Muscle layer of duodenum (tissue), 2 donors: Measurements from ENCODE around the gene AGPAT1.
"Not testable (repeated sequence)": the region's sequence is repeated elsewhere in the genome, so short reads cannot be mapped to it uniquely, and the experiment has no call there.

Source experiments
- H3K27ac ChIP-seq: one replicate; pipeline ENCODE4 v1.7.0; 2013; ENCODE audit warnings: mild to moderate bottlenecking, low read length
- H3K27me3 ChIP-seq: one replicate; pipeline ENCODE4 v1.7.0; 2013; ENCODE audit warnings: low read depth, mild to moderate bottlenecking, control low read depth, low read length
- H3K36me3 ChIP-seq, 2 donors: one replicate each; pipeline ENCODE4 v1.7.0; 2013; ENCODE audit warnings: low read length in 2 of 2, control low read depth in 1 of 2, mild to moderate bottlenecking in 1 of 2; ENCODE audit not compliant: insufficient read depth in 2 of 2, control insufficient read depth in 1 of 2
- H3K4me1 ChIP-seq, 2 donors: one replicate each; pipeline ENCODE4 v1.7.0; 2013; ENCODE audit warnings: low read length in 2 of 2, mild to moderate bottlenecking in 2 of 2, control low read depth in 1 of 2, moderate library complexity in 1 of 2; ENCODE audit not compliant: insufficient read depth in 2 of 2, control insufficient read depth in 1 of 2
- H3K4me3 ChIP-seq, 2 donors: one replicate each; pipeline ENCODE4 v1.7.0; 2013; ENCODE audit warnings: low read length in 2 of 2, low read depth in 1 of 2, mild to moderate bottlenecking in 1 of 2
- H3K9me3 ChIP-seq, 2 donors: one replicate each; pipeline ENCODE4 v1.7.0; 2013; ENCODE audit warnings: low read length in 2 of 2, control low read depth in 1 of 2, mild to moderate bottlenecking in 1 of 2; ENCODE audit not compliant: control insufficient read depth in 1 of 2
- donor health status: healthy.

AGPAT1 gene

DNA sequence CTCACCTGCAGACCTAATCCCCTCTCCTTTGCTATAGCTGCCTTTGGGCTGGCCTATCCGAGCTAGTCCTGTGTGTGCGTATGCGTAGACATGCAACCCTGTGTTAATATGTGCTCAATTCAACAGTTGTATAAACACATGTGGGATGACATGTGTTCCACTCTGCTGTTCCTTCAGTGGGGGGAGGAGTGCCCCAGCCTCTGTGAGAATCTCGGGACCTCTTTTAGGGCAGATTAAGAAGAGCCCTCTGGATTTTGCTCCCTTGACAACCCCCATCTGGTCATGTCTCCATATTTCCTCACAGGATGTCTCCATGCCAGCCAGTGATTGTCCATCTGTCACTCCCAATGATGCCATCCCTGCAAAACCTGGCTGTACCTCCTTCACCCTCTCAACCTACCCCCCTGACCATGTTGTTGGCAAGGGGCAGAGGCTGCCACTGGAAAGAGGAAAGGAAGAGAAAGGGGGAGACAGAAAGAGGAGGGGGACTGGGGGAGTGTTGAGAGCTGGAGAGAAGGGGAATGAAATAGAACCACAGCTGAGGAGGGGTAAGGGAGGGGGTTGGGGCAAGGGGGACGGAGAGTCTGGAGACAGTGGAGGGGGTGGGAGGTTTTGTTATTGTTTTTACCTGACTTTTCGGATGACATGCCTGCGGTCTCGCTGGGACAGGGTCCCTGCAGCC lies 24.6 kb downstream of the AGPAT1 start:
- no peaks in the 10 kb centered on the region for H3K9me3 ChIP-seq
- H3K36me3 ChIP-seq: peaks cover 2 to 10% of the 10 kb centered on the region in 2 donors
- no peak overlapping the region for H3K27ac ChIP-seq
- H3K4me1 ChIP-seq: peaks cover 6 to 48% of the 10 kb centered on the region in 2 donors
- H3K4me3 ChIP-seq: peak overlapping the region; percentile 68 to 93
- peaks cover 3% of the 10 kb centered on the region for H3K27me3 ChIP-seq

DNA sequence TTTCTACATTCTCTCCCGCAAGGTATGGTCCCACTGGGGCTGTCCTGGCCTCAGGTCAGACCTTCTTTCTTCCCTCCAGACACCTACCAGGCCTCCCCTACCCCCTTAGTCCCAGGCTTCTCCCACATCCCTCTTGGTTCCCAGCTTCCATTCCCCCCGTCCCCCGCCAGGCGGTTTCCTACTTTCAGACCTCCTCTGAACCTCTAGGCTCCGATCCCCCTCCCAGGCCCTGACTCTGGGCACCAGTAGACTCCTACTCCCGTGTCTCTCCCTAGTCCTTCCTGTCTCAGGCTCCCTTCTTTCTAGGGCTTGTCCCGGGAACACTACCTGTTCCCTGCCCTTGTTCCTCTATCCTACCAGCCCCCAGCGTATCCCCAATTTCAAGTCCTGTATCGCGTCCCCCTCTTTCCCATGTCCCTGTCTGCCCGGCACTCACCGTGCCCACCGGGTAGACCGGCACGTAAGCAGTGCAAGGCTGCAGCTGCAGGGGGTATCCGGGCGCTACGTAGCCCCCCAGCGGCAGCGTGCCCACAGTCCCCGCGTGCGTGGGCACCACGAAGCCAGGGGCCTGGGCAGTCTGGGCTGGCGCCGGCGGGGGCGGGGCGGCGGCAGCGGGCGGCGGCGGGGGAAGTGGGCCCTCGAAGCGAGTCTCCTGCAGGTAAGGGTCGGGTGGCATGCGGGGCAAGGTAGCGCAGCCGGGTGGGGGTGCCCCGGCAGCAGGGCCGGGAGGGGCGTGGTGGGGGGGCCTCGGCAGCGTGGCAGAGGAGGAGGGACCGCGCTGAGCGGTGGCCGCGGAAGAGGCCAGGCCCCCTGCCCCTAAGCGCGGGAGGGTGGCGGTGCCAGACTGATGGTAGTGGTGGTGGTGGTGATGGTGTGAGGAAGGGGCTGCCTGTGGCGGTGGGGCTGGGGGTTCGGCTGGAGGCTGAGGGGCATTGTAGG lies 25.7 kb downstream of the AGPAT1 start:
- H3K4me1 ChIP-seq: peaks cover 6 to 40% of the 10 kb centered on the region in 2 donors
- peak overlapping the region in 1 of 2 donors; percentile 93 for H3K4me3 ChIP-seq
- H3K36me3 ChIP-seq: peaks cover 0 to 8% of the 10 kb centered on the region in 2 donors
- peaks cover 3% of the 10 kb centered on the region for H3K27me3 ChIP-seq
- no peak overlapping the region for H3K27ac ChIP-seq
- no peaks in the 10 kb centered on the region for H3K9me3 ChIP-seq

DNA sequence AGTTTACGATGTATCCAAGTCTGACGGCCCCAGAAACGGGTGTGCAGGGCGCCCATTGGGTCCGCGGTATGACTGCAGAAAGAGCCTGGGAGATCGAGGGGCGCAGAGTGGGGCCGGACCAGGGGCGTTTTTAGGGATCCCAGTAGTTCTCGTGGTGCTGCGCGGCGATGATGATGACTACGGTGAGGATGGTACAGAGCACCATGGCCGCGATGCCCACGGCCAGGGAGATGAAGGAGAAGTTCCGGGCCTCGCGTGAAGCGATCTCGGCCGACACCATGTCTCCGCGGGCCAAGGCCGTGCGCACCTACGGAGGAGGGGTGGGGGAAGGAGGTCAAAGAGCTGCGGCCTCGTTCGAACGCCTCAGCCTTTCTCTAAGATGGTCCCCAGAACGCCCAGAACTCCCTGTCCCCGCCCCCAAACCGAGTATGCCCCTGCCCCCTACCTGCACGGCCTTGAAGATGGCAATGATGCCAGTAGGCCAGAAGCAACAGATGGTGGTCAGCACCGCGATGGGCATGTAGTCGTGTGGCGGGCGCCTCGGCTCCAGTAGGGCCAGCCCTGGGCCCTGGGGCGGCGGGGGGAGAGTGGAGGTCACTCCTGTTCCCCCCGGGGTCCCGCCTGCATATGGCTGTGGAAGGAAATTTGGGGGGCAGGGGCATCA lies 26.7 kb downstream of the AGPAT1 start:
- Histone ChIP-seq H3K9me3 (no peaks in the 10 kb centered on the region), H3K27me3 (peaks cover 3% of the 10 kb centered on the region), H3K36me3 (peaks cover 0 to 8% of the 10 kb centered on the region in 2 donors), H3K27ac (no peak overlapping the region), H3K4me3 (no peak overlapping the region), H3K4me1 (peaks cover 6 to 33% of the 10 kb centered on the region in 2 donors)

DNA sequence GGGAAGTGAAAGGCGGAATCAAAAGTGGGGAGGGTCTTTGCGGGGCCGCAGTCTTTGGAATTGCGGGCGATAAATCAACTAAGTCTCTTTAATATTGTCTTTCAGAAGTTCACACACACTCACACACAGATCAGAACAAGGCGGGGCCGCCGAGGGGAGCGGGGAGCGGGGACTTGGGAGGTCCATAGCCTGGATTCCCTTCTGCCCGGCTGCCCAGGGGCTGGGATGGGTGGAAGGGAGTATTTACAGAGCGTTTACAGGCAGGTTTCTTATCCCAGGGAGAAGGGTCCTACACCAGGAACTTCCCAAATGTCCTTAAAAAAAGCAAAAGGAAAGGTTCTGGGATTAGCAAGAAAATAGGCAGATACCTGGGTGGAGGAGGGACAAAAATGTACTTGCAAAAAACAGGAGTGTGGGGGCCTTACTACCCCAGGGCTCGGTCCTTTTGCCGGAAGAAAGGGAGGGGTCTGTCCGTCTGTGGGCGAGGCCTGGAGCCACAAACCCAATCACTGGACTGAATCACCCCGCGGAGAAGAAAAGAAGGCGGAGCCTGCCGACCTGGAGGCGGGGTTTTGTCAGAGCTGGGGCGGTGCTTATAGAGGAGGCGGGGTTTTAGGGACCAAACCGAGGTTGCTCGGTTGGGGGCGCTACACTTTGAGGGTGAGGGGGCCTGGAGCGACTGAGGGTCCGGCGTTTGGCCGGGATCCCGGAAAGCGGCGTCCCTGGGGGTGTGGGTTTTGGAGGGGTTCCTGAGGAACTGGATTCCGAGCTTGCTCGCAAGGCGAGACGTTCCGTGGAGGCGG lies 27.4 kb downstream of the AGPAT1 start:
- no peak overlapping the region for H3K27ac ChIP-seq
- peaks cover 0 to 8% of the 10 kb centered on the region in 2 donors for H3K36me3 ChIP-seq
- peaks cover 6 to 33% of the 10 kb centered on the region in 2 donors for H3K4me1 ChIP-seq
- no peaks in the 10 kb centered on the region for H3K9me3 ChIP-seq
- H3K4me3 ChIP-seq: peak overlapping the region in 1 of 2 donors; percentile 30
- peaks cover 3% of the 10 kb centered on the region for H3K27me3 ChIP-seq

DNA sequence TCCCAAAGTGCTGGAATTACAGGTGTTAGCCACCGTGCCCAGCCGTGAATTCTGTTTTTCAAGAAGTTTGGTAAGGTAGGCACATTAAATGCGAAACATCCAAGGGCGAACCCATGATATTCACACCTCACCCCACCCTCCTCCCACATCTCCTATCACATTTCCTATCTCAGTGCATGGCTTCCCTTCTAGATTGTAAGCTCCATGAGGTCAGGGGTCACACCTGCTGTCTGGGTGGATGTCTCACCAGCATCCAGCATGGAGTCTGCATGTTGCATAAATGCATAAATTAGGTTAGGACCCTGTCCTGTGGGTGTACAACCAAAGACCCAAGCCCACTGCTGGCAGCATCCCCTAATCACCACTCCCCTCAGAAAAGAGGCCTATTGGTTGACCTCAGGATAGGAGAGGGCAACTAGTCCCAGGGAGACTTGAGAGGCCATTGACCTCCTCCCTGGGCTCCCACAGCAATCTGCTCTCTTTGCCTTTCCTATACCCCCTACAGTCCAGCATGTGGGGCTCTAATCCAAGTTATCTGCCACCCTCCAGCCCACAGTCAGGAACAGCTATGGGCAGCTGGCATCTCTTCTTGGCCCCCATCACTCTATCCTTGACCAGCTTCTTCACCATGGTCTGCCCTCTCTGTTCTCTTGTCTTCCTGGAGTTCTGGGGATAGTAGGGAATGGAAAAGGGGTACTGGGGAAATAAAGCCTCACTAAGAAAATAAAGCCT lies 28.3 kb downstream of the AGPAT1 start:
- Histone ChIP-seq H3K27ac (no peak overlapping the region), H3K9me3 (no peaks in the 10 kb centered on the region), H3K4me1 (peaks cover 6 to 24% of the 10 kb centered on the region in 2 donors), H3K27me3 (peaks cover 3% of the 10 kb centered on the region), H3K36me3 (peaks cover 0 to 8% of the 10 kb centered on the region in 2 donors), H3K4me3 (peak overlapping the region in 1 of 2 donors; percentile 30)

DNA sequence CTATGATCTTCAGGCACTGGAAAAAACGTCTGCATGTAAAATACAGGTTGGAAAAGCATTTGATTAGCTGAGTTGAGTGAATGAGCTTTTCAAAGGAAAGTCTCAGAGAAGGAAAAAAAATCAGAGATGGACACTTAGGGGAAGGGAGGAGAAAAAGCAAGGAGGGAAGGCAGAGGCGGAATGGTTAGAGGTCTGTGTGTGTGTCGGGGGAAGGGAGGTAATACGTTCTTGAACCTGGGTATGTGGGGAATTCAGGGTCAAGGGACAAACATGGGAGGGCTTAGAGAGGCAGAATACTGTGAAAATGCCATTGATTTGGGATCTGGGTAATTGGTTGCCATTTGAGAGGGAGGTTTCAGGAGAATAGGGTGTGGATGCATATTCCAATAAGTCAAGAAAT lies 29.2 kb downstream of the AGPAT1 start:
- peaks cover 0 to 18% of the 10 kb centered on the region in 2 donors for H3K4me1 ChIP-seq
- H3K9me3 ChIP-seq: no peaks in the 10 kb centered on the region
- no peak overlapping the region for H3K4me3 ChIP-seq
- H3K27me3 ChIP-seq: peaks cover 3% of the 10 kb centered on the region
- H3K27ac ChIP-seq: no peak overlapping the region
- peaks cover 0 to 8% of the 10 kb centered on the region in 2 donors for H3K36me3 ChIP-seq

DNA sequence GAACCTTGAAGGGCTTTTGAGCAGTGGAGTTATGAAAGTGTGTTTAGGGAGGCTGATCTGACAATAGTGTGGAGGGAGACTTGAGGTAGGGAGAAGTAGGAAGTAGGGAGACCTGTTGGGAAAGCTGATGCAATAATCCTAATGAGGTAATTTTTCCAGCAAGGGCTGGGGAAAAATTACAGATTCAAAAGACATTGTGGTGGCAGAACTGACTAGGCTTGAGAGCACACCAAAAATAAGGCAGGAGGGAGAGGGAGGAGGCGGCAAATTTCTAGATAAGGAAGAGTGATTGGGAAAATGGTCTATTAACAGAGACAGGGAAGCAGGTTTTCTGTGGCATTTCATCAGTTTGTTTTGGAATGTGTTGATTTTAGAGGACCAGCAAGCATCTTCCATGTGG lies 29.6 kb downstream of the AGPAT1 start:
- peaks cover 3% of the 10 kb centered on the region for H3K27me3 ChIP-seq

DNA sequence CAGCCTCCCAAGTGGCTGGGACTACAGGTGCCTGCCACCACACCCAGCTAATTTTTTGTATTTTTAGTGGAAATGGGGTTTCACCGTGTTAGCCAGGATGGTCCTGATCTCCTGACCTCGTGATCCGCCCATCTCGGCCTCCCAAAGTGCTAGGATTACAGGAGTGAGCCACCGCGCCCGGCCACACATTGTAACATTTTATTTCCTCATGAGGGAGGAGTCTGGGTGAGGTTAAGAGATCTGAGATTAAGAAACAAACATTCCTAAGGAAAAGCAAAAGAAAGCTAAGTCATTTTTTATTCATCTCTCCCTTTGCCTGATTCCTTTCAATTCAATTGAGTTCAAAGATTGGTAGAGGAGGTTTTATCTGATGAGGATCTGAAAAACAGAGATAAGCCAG lies 31.6 kb downstream of the AGPAT1 start:
- H3K27ac ChIP-seq, H3K9me3 ChIP-seq, H3K36me3 ChIP-seq, H3K4me3 ChIP-seq, H3K27me3 ChIP-seq, H3K4me1 ChIP-seq: not testable (repeated sequence)

More for the DNA sequence above, 29.6 kb downstream of the AGPAT1 start:
- Histone ChIP-seq H3K36me3 (peaks cover 0 to 8% of the 10 kb centered on the region in 2 donors), H3K4me3 (no peak overlapping the region), H3K9me3 (no peaks in the 10 kb centered on the region), H3K4me1 (peaks cover 0 to 15% of the 10 kb centered on the region in 2 donors), H3K27ac (no peak overlapping the region)

DNA sequence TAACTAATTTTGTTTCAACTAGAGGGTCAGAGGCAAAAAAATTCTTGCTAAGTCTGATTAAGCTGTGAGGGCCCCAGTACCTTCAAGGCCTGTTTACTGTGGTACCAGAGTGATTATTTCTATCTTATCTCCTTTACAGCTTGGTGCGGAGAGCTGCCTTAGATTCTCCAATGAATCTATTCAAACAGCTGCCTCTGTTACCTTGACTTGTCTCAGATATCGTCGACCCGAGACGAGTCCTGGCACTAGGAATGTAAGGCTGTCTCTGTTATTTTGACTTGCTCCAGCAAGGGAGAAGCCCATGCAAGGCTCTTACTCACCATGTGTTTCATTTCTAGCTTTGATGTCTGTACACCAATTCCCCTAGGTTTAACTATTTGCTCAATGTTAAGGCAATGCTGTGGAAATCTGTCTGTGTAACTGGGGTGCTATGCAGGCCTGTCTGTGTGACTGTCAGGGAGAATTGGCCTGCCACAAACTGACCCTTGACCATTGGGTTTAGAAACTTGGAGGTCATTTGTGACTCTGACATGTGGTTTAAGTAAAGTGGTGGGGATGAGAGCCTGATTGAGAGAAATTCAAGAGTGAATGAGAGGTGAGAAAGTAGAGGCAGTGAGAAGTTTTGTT lies 35.4 kb downstream of the AGPAT1 start:
- no peaks in the 10 kb centered on the region for H3K9me3 ChIP-seq
- no peak overlapping the region for H3K27ac ChIP-seq
- H3K4me1 ChIP-seq: no peaks in the 10 kb centered on the region
- no peaks in the 10 kb centered on the region for H3K27me3 ChIP-seq
- H3K4me3 ChIP-seq: no peak overlapping the region
- H3K36me3 ChIP-seq: no peaks in the 10 kb centered on the region

DNA sequence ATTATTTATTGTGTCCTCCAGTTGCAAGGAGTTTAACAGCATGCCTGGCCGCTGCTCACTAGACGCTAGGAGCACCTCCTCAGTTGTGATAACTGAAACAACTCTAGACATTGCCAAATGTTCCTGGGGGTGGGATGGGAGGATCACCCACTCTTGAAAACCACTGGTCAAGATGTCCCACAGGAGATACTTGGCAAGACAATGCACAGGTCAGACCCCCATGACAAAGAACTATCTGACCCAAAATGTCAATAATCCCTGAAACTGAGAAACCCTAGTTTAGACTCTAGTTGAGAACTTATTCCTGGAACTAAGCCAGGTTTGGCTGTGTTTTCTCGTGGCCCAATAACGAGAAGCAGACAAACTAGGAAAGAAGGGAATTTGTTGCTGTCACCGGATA lies 36.3 kb downstream of the AGPAT1 start:
- Histone ChIP-seq H3K36me3 (no peaks in the 10 kb centered on the region), H3K27ac (no peak overlapping the region), H3K4me3 (no peak overlapping the region), H3K9me3 (no peaks in the 10 kb centered on the region), H3K4me1 (no peaks in the 10 kb centered on the region), H3K27me3 (no peaks in the 10 kb centered on the region)
